Endothelial cell of umbilical vein (primary cell): ENCODE data around the gene CELSR1.

Experiments used
- CTCF ChIP-seq, 2 donors: IDR thresholded peaks; 1 replicate in 1 of 2; 2 replicates in 1 of 2; pipeline ENCODE4 v1.5.1; 2011; ENCODE audit warnings: low read length in 2 of 2, mild to moderate bottlenecking in 2 of 2, moderate library complexity in 2 of 2, control low read depth in 1 of 2, inconsistent platforms in 1 of 2, low read depth in 1 of 2; ENCODE audit not compliant: insufficient read depth in 1 of 2; ENCODE audit errors: extremely low read depth in 1 of 2
- FOS ChIP-seq: IDR thresholded peaks from 2 replicates; pipeline ENCODE4 v1.6.1; 2011; ENCODE audit warnings: mild to moderate bottlenecking, low read length, moderate library complexity, borderline replicate concordance; ENCODE audit not compliant: insufficient read depth
- MAX ChIP-seq: IDR thresholded peaks from 2 replicates; pipeline ENCODE4 v1.6.1; 2011; ENCODE audit not compliant: insufficient read depth, insufficient read length
- MYC ChIP-seq: IDR thresholded peaks from one replicate; pipeline ENCODE4 v1.6.1; 2011; ENCODE audit warnings: mild to moderate bottlenecking, low read depth, low read length
- POLR2A ChIP-seq: IDR thresholded peaks from 2 replicates; pipeline ENCODE4 v1.6.1; 2012; ENCODE audit warnings: low read depth, mild to moderate bottlenecking, control low read depth, low read length
- POLR2AphosphoS5 ChIP-seq: IDR thresholded peaks from 2 replicates; pipeline ENCODE4 v1.6.1; 2012; ENCODE audit warnings: low read depth, mild to moderate bottlenecking, control low read depth, low read length, moderate library complexity; ENCODE audit not compliant: insufficient read depth

GRCh38 chr22:46428171-46428570 lies 109.2 kb downstream of the CELSR1 start:
- TF ChIP-seq CTCF (IDR thresholded peaks at IDR 0.05; ENCODE audit: extremely low read depth in 1 of 2, insufficient read depth in 1 of 2, low read depth in 1 of 2, low read length in 2 of 2): no peak
- TF ChIP-seq MYC: no peak
- no peak for TF ChIP-seq MAX
- no peak for TF ChIP-seq POLR2A
- TF ChIP-seq FOS: no peak
- TF ChIP-seq POLR2AphosphoS5: no peak
